Activated CD8-positive, alpha-beta memory T cell treated with anti-CD3 and anti-CD28 coated beads, Interleukin-2, amount 50 U/mL, for 1 hour (primary cell): Measurements from ENCODE around the gene KRTAP10-6.
"Not testable (repeated sequence)": the region's sequence is repeated elsewhere in the genome, so short reads cannot be mapped to it uniquely, and the experiment has no call there.

Experiments
- DNase-seq: peaks from one replicate; pipeline ENCODE4 v3.0.0-alpha.2; 2020; ENCODE audit errors: extremely low read depth

The KRTAP10-6 gene

DNA sequence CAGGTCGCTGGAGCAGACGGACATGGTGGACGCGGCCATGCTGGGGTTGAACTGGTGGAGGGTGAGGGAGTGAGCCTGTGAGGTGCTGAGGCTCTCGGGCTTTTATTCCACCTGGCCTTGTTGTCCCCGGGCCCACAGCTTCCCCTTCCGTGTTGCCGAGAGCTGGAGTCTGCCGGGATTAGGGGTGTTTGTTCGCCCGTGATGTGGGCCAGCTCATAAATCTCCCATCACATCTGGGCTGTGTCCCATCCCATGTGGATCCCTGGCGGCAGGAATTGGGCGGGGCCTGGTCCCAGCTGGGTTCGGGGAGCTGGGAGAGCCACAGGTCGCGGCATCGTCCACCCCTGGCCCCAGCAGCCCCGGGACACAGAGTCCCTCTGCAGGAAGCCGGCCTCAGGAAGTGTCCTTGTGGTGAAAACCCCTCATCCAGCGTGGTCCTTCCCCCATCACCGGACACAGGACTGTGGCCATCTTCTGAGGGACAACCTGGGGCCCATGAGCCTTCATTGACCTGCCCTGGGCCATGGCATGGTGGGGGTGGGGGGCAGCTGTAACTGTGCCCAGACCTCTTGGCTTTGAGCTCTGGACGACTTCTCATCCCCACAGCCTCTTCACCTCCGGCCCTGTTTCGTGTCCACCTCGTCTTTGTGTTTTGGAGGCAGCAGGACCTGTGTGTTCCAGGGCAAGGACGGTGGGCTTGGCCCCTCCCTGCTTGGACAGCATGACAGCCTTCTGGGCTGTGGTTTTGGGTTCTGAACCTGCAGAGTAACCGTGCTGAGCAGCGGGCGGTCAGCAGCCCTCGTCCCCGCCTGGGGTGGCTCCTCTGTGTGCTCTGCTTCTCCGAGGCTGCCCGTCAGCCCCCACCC is at the start of gene KRTAP10-6:
TSS of gene KRTAP10-6 (minus strand) at position 60 of the 866 bp plus-strand sequence. CDS start at position 39, 21 bp downstream.
- no peak for DNase-seq

DNA sequence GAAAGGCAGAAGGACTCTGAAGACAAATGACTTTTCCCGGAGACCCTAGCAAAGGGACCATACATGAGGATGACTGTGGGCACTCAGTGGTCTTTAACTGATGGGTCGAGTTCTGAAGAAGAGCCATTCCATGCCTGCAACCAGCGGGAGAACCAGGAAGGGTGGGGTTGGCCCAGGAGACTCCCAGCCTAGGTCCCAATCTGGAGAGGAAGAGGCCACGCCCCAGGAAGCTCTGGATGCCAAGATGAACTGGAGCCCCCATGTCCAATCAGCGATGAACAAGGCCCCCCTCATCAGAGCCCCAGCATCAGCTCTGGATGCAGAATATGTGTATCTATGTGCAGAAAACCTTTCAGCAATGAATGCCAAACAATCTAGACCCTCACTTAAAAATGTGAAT is 48.5 kb upstream of the KRTAP10-6 start:
- no peak for DNase-seq

DNA sequence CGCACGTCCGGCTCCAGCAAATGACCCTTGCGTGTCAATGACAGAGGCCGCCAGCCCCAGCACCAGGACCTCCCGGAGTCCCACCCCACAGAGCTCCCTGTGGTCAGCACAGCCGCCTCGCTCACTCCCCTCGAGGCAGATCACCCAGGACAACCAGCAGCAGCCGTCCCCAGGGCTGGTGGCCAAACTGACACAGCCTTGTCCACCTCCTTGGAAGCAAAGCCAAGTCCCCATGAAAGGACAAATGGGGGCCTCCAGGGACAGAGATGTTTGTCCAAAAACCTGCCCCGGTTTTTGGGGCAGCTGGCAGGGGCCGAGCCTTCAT is 47.0 kb upstream of the KRTAP10-6 start:
- DNase-seq: no peak

DNA sequence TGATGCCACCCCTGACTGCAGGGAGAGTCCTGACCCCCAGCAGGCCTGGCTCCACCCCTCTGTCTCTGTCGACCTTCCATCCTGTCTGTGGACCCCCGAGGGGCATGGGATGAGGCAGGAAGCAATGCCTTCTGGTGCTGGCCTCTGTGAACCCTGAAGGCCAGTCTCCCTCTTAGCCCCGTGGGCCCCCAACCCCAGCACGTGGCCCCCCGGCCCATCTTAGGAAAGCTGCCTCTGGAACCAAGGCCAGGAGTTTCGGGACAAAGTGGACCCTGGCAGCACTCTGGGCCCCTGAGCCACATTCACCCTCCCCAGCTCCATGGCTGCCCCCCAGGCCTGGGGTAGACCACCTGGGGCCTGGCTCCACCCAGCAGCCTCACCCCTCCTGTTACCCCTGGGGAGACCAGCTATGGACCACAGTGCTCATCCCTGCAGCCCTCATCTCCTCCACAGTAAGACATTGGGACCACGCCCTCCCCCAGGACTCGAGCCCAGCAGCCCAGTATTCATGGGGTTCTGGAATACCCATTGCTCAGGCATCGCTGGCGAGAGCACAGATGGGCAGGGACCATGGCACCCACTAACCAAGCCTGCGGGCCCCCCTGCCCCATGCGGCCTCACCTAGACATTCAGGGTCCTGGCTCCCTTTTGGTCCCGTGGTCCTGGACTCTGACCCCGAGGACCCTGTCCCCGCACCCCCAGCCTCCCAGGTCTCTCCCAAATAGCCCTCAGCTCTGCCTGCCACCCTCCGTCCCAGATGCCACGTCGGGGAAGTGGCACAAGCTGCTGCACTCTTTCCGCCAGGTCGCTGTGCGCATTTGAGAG is 46.4 kb upstream of the KRTAP10-6 start:
- DNase-seq: not testable (repeated sequence)

GRCh38 chr21:44637851-44638348 is 45.6 kb upstream of the KRTAP10-6 start:
- DNase-seq: not testable (repeated sequence)

DNA sequence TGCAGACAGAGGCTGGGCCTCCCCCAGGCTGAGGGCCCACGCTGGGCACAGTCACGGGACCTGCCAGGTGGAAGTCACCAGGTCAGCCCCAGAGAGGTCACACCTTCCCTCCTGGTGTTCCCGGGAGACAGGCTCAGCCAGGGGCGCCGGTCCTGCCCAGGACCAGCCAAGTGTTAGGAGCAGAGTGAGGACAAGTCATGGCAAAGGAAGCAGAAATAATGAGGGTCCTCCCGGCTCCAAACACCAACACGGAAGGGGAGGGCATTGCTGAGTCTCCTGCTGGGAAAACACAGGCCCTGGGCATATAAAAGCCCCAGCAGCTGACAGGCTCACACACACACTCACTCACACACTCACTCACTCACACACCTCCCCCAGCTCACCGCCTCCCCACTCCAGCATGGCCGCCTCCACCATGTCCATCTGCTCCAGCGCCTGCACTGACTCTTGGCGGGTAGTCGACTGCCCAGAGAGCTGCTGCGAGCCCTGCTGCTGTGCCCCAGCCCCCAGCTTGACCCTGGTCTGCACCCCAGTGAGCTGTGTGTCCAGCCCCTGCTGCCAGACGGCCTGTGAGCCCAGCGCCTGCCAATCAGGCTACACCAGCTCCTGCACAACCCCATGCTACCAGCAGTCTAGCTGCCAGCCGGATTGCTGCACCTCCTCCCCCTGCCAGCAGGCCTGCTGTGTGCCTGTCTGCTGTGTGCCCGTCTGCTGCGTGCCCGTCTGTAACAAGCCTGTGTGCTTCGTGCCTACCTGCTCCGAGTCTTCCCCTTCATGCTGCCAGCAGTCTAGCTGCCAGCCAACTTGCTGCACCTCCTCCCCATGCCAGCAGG is 44.9 kb upstream of the KRTAP10-6 start, which contains the start of gene KRTAP10-10:
TSS of gene KRTAP10-10 (plus strand) at position 339 of the 833 bp plus-strand sequence. CDS start at position 401, 62 bp downstream.
- no peak for DNase-seq

DNA sequence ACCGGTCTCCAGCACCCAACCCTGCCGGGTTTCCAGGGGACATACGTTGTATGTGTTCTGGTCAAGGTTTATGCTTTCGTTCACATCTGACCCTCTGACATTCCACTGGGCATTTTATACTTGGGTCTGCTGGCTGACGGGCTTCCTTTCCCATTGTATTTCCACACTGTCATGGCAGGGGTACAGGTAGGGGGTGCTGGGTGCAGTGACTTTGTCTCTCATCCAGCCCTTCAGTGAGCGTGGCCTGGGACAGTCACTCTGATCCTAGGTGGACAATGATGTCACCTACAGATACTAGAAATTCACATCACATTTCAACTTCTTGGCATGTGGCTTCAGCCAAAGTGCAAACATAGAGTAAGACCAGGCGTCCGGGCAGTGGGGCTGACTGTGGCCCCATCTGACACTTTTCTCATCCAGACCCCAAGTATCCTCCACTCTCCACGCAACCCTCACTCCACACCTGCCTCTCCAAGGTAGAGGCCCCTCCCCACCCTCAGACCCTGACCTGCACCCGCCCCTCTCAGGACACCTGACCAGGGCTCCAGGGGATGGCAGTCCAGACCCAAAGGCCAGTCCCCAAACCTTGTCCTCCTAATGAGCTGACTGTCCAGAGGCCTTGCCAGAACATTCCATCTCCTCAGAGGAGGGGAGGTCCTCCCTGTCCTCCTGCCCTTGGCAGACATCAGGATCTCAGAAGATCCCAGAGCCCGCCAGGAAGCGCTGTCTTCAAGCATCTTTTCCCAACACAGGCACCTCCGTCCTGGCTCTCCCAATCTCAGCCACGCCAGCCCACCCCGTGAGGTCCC is 44.1 kb upstream of the KRTAP10-6 start:
- no peak for DNase-seq

- DNase-seq: no peak
Observed at GRCh38 chr21:44632067-44632466, 39.8 kb upstream of the KRTAP10-6 start.

GRCh38 chr21:44630440-44630839 is 38.1 kb upstream of the KRTAP10-6 start:
- DNase-seq: no peak

- no peak for DNase-seq
Observed at GRCh38 chr21:44628707-44629391, 36.5 kb upstream of the KRTAP10-6 start.

DNA sequence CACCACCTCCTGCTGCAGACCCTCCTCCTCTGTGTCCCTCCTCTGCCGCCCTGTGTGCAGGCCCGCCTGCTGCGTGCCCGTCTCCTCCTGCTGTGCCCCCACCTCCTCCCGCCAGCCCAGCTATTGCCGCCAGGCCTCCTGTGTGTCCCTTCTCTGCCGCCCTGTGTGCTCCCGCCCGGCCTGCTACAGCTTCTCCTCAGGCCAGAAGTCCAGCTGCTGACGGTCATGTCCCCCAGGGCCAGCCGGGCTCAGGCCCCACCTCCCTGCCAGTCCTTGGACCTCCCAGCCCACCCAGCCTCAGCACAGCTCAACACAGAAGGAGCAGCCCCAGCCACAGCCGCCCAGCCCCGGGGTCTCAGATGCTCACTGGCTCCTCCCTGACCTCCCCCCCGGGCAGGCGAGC is 35.5 kb upstream of the KRTAP10-6 start:
- not testable (repeated sequence) for DNase-seq

DNA sequence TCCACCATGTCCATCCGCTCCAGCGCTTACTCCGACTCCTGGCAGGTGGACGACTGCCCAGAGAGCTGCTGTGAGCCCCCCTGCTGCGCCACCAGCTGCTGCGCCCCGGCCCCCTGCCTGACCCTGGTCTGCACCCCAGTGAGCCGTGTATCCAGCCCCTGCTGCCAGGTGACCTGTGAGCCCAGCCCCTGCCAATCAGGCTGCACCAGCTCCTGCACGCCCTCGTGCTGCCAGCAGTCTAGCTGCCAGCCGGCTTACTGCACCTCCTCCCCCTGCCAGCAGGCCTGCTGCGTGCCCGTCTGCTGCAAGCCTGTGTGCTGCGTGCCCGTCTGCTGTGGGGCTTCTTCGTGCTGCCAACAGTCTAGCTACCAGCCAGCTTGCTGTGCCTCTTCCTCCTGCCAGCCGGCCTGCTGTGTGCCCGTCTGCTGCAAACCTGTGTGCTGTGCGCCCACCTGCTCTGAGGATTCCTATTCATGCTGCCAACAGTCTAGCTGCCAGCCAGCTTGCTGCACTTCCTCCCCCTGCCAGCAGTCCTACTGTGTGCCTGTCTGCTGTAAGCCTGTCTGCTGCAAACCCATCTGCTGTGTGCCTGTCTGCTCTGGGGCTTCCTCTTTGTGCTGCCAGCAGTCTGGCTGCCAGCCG is 35.0 kb upstream of the KRTAP10-6 start:
- DNase-seq: not testable (repeated sequence)

DNA sequence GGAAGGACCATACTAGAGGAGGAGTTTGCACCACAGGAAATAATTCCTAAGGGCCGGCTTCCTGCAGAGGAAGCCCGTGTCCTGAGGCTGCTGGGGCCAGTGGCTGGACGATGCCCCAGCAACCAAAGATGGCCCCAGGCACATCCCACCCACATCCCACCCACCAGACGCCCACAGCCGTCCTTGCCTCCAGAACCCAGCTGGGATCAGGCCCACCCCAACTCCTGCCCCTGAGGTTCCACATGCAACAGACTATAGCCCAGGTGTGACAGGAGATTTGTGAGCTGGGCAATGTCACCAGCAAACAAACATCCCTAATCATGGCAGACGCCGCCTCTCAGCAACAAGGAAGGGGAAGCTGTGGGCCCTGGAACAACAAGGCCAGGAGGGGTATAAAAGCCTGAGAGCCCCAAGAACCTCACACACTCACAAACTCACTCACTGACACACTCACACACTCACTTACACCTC is 34.4 kb upstream of the KRTAP10-6 start, which contains the start of gene KRTAP10-9:
TSS of gene KRTAP10-9 (plus strand) at position 421 of the 471 bp plus-strand sequence. CDS start 79 bp downstream, outside the sequence.
- DNase-seq: no peak

DNA sequence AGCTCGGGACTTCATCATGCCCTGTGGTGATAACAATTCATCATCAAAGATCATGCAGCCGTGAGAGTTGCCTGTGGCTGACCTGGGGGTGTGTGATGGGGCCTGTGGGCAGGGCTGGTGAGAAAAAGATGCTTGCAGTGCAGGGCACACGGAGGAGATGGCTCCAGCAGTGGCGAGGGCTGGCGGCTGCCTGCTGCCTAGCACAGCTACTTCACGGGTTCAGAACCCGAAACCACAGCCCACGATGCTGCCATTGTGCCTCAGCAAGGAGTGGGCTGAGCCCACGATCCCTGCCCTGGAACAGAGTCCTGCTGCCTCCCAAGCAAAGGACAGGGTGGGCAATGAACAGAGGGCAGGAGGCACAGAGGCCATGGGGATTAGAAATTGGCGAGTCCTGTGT is 34.0 kb upstream of the KRTAP10-6 start:
- DNase-seq: no peak

- DNase-seq: no peak
Observed at GRCh38 chr21:44625756-44626155, 33.5 kb upstream of the KRTAP10-6 start.

DNA sequence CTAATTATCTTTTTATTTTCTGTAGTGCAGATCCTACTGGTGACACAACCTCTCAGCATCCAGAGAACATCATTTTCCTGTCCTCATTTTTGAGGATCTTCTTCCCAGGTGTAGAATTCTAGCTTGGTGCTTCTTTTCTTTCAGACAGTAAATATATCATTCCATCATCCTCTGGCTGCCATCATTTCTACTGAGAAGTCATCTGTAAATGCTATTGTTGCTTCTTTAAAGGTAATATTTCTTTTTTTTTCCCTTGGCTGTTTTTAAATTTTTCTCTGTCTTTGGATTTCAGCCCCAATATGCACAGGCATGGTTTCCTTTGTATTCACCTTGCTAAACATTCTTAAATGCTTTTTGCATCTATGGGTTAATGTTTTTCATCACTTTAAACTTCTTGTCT is 31.3 kb upstream of the KRTAP10-6 start:
- DNase-seq: no peak

DNA sequence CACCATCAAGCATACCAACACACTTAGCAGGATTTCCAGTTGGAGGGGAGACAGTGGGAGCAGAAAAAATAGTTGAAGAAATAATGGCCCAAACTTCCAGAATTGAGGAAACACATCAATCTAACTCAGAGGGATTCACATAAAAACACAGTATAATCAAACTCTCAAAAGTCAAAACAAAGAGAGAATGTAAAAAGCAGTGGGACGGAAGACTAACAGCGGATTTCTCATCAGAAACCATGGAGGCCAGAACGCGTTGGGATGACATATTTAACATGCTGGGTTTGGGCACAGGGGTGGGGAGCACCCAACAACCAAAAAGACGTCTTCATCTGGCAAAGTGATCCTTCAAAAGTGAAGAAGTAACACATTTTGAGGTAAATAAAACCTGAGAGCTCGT is 27.6 kb upstream of the KRTAP10-6 start:
- no peak for DNase-seq

DNA sequence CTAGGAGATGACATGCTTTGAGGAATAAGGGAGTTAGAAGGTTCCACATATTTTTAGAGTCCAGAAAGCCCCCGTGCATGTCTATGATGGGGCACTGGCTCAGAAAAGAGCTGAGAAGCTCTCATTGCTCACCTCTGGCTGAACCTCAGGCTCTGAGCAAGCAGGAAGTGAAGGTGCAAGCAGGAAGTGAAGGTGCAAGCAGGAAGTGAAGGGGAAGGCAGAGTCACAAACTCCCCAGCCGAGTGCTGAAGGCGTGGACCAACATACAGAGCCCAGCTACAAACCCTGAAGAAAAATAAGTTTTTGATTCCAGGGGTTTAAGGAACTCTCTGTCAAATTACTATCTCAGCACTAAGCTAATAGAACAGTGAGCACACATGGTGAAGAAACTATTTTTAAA is 26.6 kb upstream of the KRTAP10-6 start:
- DNase-seq: peak; percentile 34

GRCh38 chr21:44618504-44618903 is 26.2 kb upstream of the KRTAP10-6 start:
- DNase-seq: no peak
